Prostate gland (tissue), 2 donors: Measurements from ENCODE around the gene VPS39. TPM values are rescaled to one million over a fixed set of nuclear protein-coding genes. Genes with fewer than 3 reads are reported as not detected.
A peak's percentile ranks its signal among the peaks of the same experiment; 100 is the strongest.

ENCODE experiments used
- DNase-seq: peaks from one replicate; pipeline ENCODE4 v3.0.0-alpha.2; 2019; ENCODE audit warnings: low spot score
- H3K27ac ChIP-seq, 2 donors: fragments of 200-600 bp; sonication (generic); 2 replicates each; pipeline ENCODE4 v1.5.1; 2017 to 2019
- H3K27me3 ChIP-seq: fragments of 200-600 bp; sonication (generic); replicated peaks from 2 replicates; pipeline ENCODE4 v1.5.1; 2019; ENCODE audit not compliant: insufficient read depth
- H3K36me3 ChIP-seq, 2 donors: fragments of 200-600 bp; sonication (generic); 1 replicate in 1 of 2; 2 replicates in 1 of 2; pipeline versions ENCODE4 v1.5.1 to v1.8.1; 2017 to 2019
- H3K4me1 ChIP-seq: fragments of 200-600 bp; sonication (generic); replicated peaks from 2 replicates; pipeline ENCODE4 v1.5.1; 2019
- H3K4me3 ChIP-seq, 2 donors: fragments of 200-600 bp; sonication (generic); 2 replicates each; pipeline ENCODE4 v1.5.1; 2017 to 2019
- H3K9me3 ChIP-seq: fragments of 200-600 bp; sonication (generic); 2 replicates; pipeline ENCODE4 v1.5.1; 2017
- POLR2A ChIP-seq: fragments of 450-650 bp; IDR thresholded peaks from one replicate; pipeline ENCODE4 v1.6.1; 2016; ENCODE audit warnings: antibody characterized with exemption, mild to moderate bottlenecking
- POLR2AphosphoS5 ChIP-seq: sonication (generic); formaldehyde crosslinking; IDR thresholded peaks from one replicate; pipeline ENCODE4 v1.6.1; 2017; ENCODE audit warnings: antibody characterized with exemption
- WGBS: methylation state at CpG from one replicate; pipeline ENCODE4 v1.1.5; 2018; 5-methylcytosine and 5-hydroxymethylcytosine counted together
- intact Hi-C: fragments of 100-400 bp; cut with DNase I; formaldehyde crosslinking; loops from one replicate; pipeline ENCODE4 v1.14.2; 2022
- total RNA-seq, 2 donors: library from RNA; depleted of rRNA; stranded (reverse); fragments of >200 nt; gene quantifications; one replicate each; pipeline ENCODE4 v1.1.0, GENCODE V29; 2016
- TF ChIP-seq, protein P1 (sequence below), 4 experiments: fragments of 200-600 bp in 2 of 4; fragments of 450-650 bp in 2 of 4; sonication (generic) in 2 of 4; IDR thresholded peaks; 1 replicate in 3 of 4; 2 replicates in 1 of 4; pipeline ENCODE4 v1.5.1; 2016 to 2019; ENCODE audit warnings: antibody characterized with exemption in 4 of 4, mild to moderate bottlenecking in 2 of 4, moderate library complexity in 2 of 4

VPS39 gene
- total RNA-seq, 2 donors from 2014 or later: 76.2 to 111 TPM

DNA sequence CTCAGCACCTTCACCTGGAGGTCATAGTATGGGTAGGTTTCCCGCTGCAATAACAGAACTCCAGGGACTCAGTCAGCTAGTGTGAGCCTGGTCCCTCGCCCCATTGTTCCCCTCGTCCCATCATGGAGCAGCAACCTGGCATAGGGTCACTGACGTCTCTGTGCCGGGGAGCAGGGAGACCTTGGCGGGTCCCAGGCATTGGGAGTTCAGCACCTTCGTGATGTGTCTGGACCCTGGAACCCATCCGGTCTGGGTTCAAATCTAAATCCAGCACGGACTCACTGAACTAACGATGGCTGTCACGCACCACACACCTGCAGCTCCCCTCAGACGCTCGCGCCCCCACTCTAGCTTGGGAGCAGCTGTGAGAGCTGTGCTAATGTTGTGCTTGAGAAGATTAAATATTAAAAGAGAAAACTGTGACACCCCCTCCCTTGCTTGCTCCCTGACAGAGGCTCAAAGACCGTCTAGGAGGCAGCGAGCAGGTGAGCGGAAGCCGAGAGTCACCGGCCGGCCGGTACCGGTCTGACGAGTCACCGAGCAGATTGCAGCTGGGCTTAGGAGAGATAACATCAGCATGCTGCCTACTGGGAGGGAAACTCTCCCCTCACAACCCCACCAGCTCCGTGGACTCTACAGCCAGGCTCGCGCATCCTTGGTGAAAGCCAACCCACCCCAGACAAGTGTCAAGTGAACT, 52.4 kb downstream of the VPS39 start:
- intact Hi-C loops: no loop called here
- TF ChIP-seq POLR2AphosphoS5 (peak; percentile 64), POLR2A (no peak)
- TF ChIP-seq, protein P1, sequence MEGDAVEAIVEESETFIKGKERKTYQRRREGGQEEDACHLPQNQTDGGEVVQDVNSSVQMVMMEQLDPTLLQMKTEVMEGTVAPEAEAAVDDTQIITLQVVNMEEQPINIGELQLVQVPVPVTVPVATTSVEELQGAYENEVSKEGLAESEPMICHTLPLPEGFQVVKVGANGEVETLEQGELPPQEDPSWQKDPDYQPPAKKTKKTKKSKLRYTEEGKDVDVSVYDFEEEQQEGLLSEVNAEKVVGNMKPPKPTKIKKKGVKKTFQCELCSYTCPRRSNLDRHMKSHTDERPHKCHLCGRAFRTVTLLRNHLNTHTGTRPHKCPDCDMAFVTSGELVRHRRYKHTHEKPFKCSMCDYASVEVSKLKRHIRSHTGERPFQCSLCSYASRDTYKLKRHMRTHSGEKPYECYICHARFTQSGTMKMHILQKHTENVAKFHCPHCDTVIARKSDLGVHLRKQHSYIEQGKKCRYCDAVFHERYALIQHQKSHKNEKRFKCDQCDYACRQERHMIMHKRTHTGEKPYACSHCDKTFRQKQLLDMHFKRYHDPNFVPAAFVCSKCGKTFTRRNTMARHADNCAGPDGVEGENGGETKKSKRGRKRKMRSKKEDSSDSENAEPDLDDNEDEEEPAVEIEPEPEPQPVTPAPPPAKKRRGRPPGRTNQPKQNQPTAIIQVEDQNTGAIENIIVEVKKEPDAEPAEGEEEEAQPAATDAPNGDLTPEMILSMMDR (IDR thresholded peaks at IDR 0.05): no peak
- Histone ChIP-seq H3K9me3 (no peaks in the 10 kb centered on the region), H3K36me3 (peaks cover 0 to 3% of the 10 kb centered on the region in 2 donors), H3K27ac (peak overlapping the region; percentile 66 to 69), H3K4me1 (peaks cover 26% of the 10 kb centered on the region), H3K4me3 (peak overlapping the region; percentile 19 to 39), H3K27me3 (no peaks in the 10 kb centered on the region)
- DNase-seq: peak; percentile 79
- 43% methylated on average over 27 of the region's 27 CpGs for WGBS

DNA sequence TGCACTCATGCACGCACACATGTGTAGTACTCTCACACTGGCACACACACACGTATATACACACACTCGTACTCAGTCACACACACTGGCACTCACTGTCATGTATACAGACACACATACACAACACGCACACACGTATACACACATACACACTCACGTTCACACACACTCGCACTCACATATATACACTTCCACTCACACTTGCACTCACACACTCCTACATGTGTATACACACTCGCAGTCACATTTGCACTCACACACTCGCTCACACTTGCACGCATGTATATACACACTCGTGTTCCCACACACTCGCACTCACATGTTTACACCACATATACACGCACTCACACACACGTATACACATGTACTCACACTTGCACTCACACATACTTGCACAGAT, 53.1 kb downstream of the VPS39 start:
- 71% methylated on average over 14 of the region's 14 CpGs for WGBS
- Histone ChIP-seq H3K27me3 (no peaks in the 10 kb centered on the region), H3K27ac (no peak overlapping the region), H3K4me3 (peak overlapping the region; percentile 19 to 39), H3K36me3 (no peaks in the 10 kb centered on the region), H3K4me1 (peaks cover 26% of the 10 kb centered on the region), H3K9me3 (no peaks in the 10 kb centered on the region)
- intact Hi-C loops: no loop called here
- no peak for TF ChIP-seq POLR2AphosphoS5
- TF ChIP-seq, protein P1 (IDR thresholded peaks at IDR 0.05): no peak
- TF ChIP-seq POLR2A: no peak
- DNase-seq: no peak

DNA sequence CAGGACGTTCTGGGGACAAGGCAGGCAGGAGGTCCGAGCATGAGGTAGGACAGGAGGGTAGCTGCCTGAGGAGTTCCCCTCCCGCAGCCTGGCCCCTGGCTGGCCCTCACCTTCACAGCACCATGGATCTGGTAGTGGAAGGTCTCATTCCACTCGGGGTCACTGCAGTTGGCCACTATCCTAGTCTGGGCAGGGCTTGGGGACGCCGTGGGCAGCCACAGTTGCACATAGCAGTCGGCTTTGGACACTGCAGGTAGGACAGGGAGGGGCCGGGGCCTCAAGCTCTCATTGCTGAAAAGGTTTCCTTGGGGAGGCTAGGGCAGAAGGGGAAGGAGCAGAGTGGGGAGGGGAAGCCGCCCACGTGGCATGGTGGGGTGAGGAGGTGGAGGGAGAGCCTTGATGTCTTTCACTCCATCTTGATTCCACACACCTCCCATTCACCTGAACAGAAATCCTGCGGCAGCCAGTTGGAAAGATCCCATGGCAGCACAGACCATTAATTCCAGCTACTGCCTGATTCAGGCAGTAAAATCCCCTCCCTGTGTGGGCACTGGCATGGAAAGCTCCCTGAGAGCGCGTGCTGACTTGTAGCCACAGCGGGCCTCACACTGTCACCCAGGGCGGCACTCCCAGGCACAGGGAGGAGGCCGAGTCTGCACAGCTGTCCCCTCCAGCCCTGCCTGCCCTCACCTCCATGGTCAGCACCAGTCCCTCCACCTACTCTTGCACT, 53.7 kb downstream of the VPS39 start:
- TF ChIP-seq, protein P1 (IDR thresholded peaks at IDR 0.05): no peak
- peak; percentile 74 for TF ChIP-seq POLR2AphosphoS5
- intact Hi-C loops: no loop called here
- no peaks in the 10 kb centered on the region for H3K9me3 ChIP-seq
- peak; percentile 72 for DNase-seq
- peaks cover 26% of the 10 kb centered on the region for H3K4me1 ChIP-seq
- H3K27ac ChIP-seq: peak overlapping the region; percentile 26 to 42
- no peaks in the 10 kb centered on the region for H3K27me3 ChIP-seq
- no peaks in the 10 kb centered on the region for H3K36me3 ChIP-seq
- peak overlapping the region in 1 of 2 donors; percentile 39 for H3K4me3 ChIP-seq
- WGBS: 46% methylated on average over 16 of the region's 16 CpGs

DNA sequence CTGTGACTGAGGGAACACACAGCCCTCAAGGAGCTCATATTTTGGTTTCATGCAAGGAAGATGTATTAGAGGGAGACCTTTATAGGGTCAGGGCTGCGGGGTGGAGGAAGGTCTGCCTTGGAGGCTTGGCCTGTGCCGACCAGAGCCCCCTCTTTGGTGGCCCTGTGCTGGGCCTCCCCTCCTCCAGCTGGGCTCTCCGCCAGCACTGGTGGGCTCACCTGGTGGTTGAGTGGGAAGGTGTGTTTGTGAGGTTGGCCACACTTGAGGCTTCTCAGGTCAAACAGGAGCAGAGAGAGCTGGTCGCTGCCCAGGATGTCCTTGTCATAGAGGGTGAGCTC, 54.3 kb downstream of the VPS39 start:
- Histone ChIP-seq H3K9me3 (no peaks in the 10 kb centered on the region), H3K36me3 (no peaks in the 10 kb centered on the region), H3K4me1 (peaks cover 26% of the 10 kb centered on the region), H3K27me3 (no peaks in the 10 kb centered on the region), H3K27ac (peak overlapping the region; percentile 26 to 42), H3K4me3 (no peak overlapping the region)
- DNase-seq: no peak
- TF ChIP-seq POLR2AphosphoS5 (no peak), POLR2A (no peak)
- TF ChIP-seq, protein P1 (IDR thresholded peaks at IDR 0.05): no peak
- 67% methylated on average over 2 of the region's 4 CpGs for WGBS
- intact Hi-C loops: no loop called here
